Activated T-helper 2 cell treated with anti-CD3 and anti-CD28 coated beads, Interferon-gamma antibody, Interleukin-2, Interleukin-4, amounts not matched to agents 10 μg/mL and 5 μg/mL and 100 μg/mL, durations not matched to agents 14 hours and 24 hours and 36 hours (primary cell): ENCODE measurements around the gene DAAM2. TPM values are rescaled to one million over a fixed set of nuclear protein-coding genes. Genes with fewer than 3 reads are reported as not detected.

ENCODE experiments used
- DNase-seq: peaks from one replicate; pipeline ENCODE4 v3.0.0; 2021; ENCODE audit warnings: low spot score
- H3K27ac Mint-ChIP-seq: one replicate; pipeline ENCODE4 v1.8.0; 2021; ENCODE audit warnings: mixed read lengths
- H3K27me3 Mint-ChIP-seq: one replicate; pipeline ENCODE4 v1.8.0; 2021; ENCODE audit warnings: low read depth, mixed read lengths
- H3K36me3 Mint-ChIP-seq: one replicate; pipeline ENCODE4 v1.8.0; 2021; ENCODE audit warnings: low read depth, mixed read lengths
- H3K4me1 Mint-ChIP-seq: one replicate; pipeline ENCODE4 v1.8.0; 2021; ENCODE audit warnings: low read depth, mixed read lengths
- H3K4me3 Mint-ChIP-seq: one replicate; pipeline ENCODE4 v1.8.0; 2021; ENCODE audit warnings: low read depth, mild to moderate bottlenecking, moderate library complexity, mixed read lengths
- H3K9me3 Mint-ChIP-seq: one replicate; pipeline ENCODE4 v1.8.0; 2021; ENCODE audit warnings: mixed read lengths
- intact Hi-C: fragments of 100-400 bp; cut with micrococcal nuclease; formaldehyde crosslinking; loops from one replicate; pipeline ENCODE4 v1.15.1; 2023
- total RNA-seq: library from RNA; stranded (reverse); gene quantifications from 2 replicates; pipeline ENCODE4 v1.2.3, GENCODE V29; 2022

Gene DAAM2
- total RNA-seq, 1 donor from 2014 or later, result not detected

GRCh38 chr6:39930540-39930939 is 138.4 kb downstream of the DAAM2 start:
- H3K27ac Mint-ChIP-seq, result no peak overlapping the region
- H3K9me3 Mint-ChIP-seq, result peaks cover 6% of the 10 kb centered on the region
- intact Hi-C loops, result no loop called here
- H3K27me3 Mint-ChIP-seq, result peaks cover 15% of the 10 kb centered on the region
- H3K4me3 Mint-ChIP-seq, result no peak overlapping the region
- peaks cover 3% of the 10 kb centered on the region for H3K4me1 Mint-ChIP-seq
- no peaks in the 10 kb centered on the region for H3K36me3 Mint-ChIP-seq
- no peak for DNase-seq

- Mint-ChIP-seq H3K27me3 (peaks cover 21% of the 10 kb centered on the region), H3K4me3 (no peak overlapping the region), H3K27ac (no peak overlapping the region), H3K4me1 (peaks cover 1% of the 10 kb centered on the region), H3K36me3 (no peaks in the 10 kb centered on the region), H3K9me3 (no peaks in the 10 kb centered on the region)
- DNase-seq, result no peak
- intact Hi-C loops, result no loop called here
Observed at GRCh38 chr6:39931607-39932006, 139.4 kb downstream of the DAAM2 start.

- H3K27me3 Mint-ChIP-seq, result peaks cover 25% of the 10 kb centered on the region
- no peak overlapping the region for H3K4me3 Mint-ChIP-seq
- DNase-seq, result no peak
- H3K36me3 Mint-ChIP-seq, result no peaks in the 10 kb centered on the region
- intact Hi-C loops, result no loop called here
- no peaks in the 10 kb centered on the region for H3K9me3 Mint-ChIP-seq
- H3K27ac Mint-ChIP-seq, result no peak overlapping the region
- peaks cover 1% of the 10 kb centered on the region for H3K4me1 Mint-ChIP-seq
Observed at GRCh38 chr6:39932386-39932910, 140.3 kb downstream of the DAAM2 start.

DNA sequence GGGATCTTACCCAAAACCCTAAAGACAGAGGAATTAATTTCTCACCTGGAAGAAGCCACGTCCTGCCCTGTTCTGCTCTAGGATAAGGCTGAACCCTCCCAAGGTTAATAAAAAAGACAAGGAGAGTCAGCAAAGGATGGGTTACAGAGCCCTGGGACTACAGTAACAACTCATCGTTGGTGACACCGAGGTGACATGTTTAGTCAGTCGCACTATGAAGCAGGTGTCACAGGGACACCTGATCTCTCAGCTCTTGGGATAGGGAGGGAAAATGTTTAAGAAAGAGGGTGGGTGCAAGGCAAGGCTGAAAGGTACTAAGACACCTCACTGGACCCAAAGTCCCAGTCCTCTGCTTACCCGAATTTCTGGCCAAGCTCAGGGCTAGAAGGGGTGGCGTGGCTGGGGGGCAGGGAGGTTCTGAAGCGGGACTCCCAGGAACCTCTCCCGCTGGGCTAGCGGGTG is 141.5 kb downstream of the DAAM2 start:
- no peak for DNase-seq
- Mint-ChIP-seq H3K4me3 (peak overlapping the region; percentile 71), H3K27ac (no peak overlapping the region), H3K9me3 (no peaks in the 10 kb centered on the region), H3K4me1 (peaks cover 1% of the 10 kb centered on the region), H3K36me3 (no peaks in the 10 kb centered on the region), H3K27me3 (peaks cover 29% of the 10 kb centered on the region)
- intact Hi-C loops, result no loop called here

DNA sequence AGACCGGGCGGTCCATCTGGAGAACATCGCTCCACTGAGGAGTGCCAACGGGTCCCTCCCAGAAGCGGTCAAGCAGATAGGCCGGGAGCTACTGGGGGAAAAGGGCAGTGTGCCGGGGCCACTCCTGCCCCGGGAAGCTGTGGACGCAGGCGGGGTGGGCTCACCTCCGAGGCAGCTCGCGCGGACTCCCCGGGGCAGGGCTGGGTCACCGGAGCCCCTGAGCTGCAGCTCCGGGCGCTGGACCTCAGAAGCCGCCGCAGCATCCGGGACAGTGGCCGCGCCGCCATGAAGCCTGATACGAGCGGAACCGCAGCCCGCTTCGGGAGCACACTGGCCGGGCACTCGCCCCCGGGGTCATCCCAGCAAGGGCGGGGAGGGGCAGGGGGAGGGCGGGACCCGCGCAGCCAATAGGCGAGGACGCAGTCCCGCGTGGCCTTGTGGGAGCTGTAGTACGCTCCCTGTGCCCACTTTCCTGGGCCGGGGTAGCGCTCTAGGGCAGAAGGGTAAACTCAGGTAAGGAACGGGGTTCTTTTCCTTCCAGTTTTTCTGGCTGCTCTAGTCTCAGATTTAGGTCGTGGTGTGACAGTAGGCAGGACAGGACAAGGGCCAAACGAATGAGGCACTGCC is 142.1 kb downstream of the DAAM2 start, which contains the start of gene MOCS1:
TSS of gene MOCS1 (minus strand) at position 332 of the 627 bp plus-strand sequence. CDS start at position 287, 45 bp downstream.
- H3K36me3 Mint-ChIP-seq, result no peaks in the 10 kb centered on the region
- peak within 1 kb of the TSS; percentile 71 for H3K4me3 Mint-ChIP-seq
- DNase-seq, result peak; percentile 15
- H3K27me3 Mint-ChIP-seq, result peaks cover 29% of the 10 kb centered on the region
- intact Hi-C loops, result no loop called here
- no peaks in the 10 kb centered on the region for H3K9me3 Mint-ChIP-seq
- peaks cover 1% of the 10 kb centered on the region for H3K4me1 Mint-ChIP-seq
- no peak within 1 kb of the TSS for H3K27ac Mint-ChIP-seq

DNA sequence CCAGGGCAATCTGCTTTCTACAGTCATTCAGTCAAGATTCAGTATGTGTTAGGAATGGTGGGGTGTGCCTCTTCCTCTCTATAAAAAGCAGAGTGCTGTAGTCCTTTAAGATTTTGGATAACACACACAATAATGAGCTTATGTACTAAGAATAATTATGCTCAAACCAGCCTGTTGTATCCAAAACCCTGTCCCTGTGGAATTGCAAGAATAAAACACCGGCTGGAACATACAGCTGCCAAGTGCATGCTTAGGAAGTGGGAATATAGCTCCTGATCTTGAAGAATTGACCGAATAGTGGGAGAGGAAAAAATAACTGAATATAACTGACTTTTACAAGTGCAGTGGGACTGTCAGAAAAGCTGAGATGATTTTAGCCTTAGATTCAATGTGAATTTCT is 143.1 kb downstream of the DAAM2 start:
- no peaks in the 10 kb centered on the region for H3K9me3 Mint-ChIP-seq
- no peak overlapping the region for H3K4me3 Mint-ChIP-seq
- peaks cover 29% of the 10 kb centered on the region for H3K27me3 Mint-ChIP-seq
- intact Hi-C loops, result no loop called here
- DNase-seq, result no peak
- no peaks in the 10 kb centered on the region for H3K36me3 Mint-ChIP-seq
- H3K27ac Mint-ChIP-seq, result no peak overlapping the region
- H3K4me1 Mint-ChIP-seq, result peaks cover 1% of the 10 kb centered on the region

GRCh38 chr6:39936857-39937256 is 144.7 kb downstream of the DAAM2 start:
- H3K27me3 Mint-ChIP-seq, result peaks cover 29% of the 10 kb centered on the region
- no peak for DNase-seq
- no peak overlapping the region for H3K27ac Mint-ChIP-seq
- H3K4me1 Mint-ChIP-seq, result peaks cover 1% of the 10 kb centered on the region
- H3K4me3 Mint-ChIP-seq, result no peak overlapping the region
- no peaks in the 10 kb centered on the region for H3K9me3 Mint-ChIP-seq
- intact Hi-C loops, result no loop called here
- H3K36me3 Mint-ChIP-seq, result no peaks in the 10 kb centered on the region

DNA sequence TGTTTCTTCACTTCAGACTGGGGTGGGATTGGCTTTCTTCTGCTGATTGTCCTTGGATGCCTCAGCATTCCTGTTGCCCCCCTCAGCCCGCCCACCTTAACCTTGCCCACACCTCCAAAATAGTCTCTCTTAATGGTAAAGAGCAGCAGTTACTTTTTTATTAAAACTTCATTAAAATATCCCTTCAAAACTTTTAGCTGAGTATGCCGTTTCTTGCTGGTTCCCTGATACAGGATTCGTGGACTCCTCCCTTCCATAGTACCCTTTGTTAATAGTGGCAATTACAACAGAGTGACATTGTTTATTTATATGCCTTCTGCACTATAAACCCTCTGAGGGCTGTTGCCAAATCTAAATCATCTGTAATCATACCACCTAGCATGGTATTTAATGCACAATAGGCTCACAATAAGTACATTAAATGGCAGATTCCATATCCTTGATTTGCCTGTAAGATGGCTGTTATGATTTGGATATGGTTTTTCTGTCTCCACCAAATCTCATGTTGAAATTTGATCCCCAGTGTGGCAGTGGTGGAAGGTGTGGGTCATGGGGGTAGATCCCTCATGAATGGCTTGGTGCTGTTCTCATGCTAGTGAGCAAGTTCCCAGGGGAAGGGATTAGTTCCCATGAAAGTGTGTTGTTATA is 145.6 kb downstream of the DAAM2 start:
- H3K36me3 Mint-ChIP-seq, result no peaks in the 10 kb centered on the region
- peaks cover 1% of the 10 kb centered on the region for H3K4me1 Mint-ChIP-seq
- peaks cover 29% of the 10 kb centered on the region for H3K27me3 Mint-ChIP-seq
- intact Hi-C loops, result no loop called here
- no peak overlapping the region for H3K27ac Mint-ChIP-seq
- DNase-seq, result no peak
- H3K9me3 Mint-ChIP-seq, result no peaks in the 10 kb centered on the region
- no peak overlapping the region for H3K4me3 Mint-ChIP-seq

DNA sequence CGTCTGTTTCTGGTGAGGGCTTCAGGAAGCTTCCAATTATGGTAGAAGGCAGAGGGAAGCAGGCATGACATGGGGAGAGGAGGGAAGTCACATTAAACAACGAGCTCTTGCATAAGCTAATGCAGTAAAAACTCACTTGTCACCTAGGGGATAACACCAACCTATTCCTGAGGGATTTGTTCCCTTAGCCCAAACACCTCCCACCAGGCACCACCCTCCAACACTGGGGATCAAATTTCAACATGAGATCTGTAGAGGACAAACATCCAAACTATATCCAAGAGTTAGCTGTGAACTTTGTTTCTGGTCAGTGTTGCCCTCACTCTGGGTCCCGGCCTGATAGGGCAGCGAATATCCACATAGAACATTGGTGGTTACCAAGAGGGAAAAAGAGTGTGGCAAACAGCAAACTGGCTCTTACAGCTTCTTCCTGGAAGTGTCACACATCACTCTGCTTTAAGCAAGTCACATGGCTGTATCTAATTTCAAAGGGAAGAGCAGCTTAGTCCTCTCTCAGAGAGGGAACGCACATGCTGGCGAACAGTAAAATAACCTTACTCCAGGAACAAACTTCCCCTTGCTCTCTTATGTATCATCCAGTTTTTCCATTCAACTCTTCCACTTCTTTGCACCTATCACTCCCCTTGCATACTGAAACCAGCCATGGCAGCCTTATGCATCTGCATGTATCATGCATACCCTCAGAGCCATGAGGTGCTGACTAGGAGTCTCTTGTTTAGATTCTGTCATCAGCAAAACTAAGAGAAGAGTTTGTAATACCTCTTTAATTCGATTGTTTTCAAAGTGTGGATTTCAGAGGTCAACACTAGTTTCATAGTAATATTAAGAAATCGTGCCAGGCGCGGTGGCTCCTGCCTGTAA is 146.8 kb downstream of the DAAM2 start:
- peaks cover 20% of the 10 kb centered on the region for H3K27me3 Mint-ChIP-seq
- H3K36me3 Mint-ChIP-seq, result no peaks in the 10 kb centered on the region
- intact Hi-C loops, result no loop called here
- H3K9me3 Mint-ChIP-seq, result no peaks in the 10 kb centered on the region
- H3K4me1 Mint-ChIP-seq, result peaks cover 1% of the 10 kb centered on the region
- H3K4me3 Mint-ChIP-seq, result no peak overlapping the region
- no peak overlapping the region for H3K27ac Mint-ChIP-seq
- no peak for DNase-seq

GRCh38 chr6:39941138-39941537 is 149.0 kb downstream of the DAAM2 start:
- Mint-ChIP-seq H3K36me3 (no peaks in the 10 kb centered on the region), H3K27ac (no peak overlapping the region), H3K4me1 (no peaks in the 10 kb centered on the region), H3K27me3 (peaks cover 9% of the 10 kb centered on the region), H3K4me3 (no peak overlapping the region), H3K9me3 (no peaks in the 10 kb centered on the region)
- DNase-seq, result no peak
- intact Hi-C loops, result no loop called here

- Mint-ChIP-seq H3K36me3 (no peaks in the 10 kb centered on the region), H3K4me1 (no peaks in the 10 kb centered on the region), H3K9me3 (no peaks in the 10 kb centered on the region), H3K27ac (no peak overlapping the region), H3K27me3 (peaks cover 10% of the 10 kb centered on the region), H3K4me3 (no peak overlapping the region)
- DNase-seq, result no peak
- intact Hi-C loops, result no loop called here
Observed at GRCh38 chr6:39941820-39942219, 149.6 kb downstream of the DAAM2 start.

- Mint-ChIP-seq H3K27me3 (peaks cover 2% of the 10 kb centered on the region), H3K27ac (no peak overlapping the region), H3K4me3 (no peak overlapping the region), H3K9me3 (no peaks in the 10 kb centered on the region), H3K36me3 (no peaks in the 10 kb centered on the region), H3K4me1 (no peaks in the 10 kb centered on the region)
- DNase-seq, result no peak
- intact Hi-C loops, result no loop called here
Observed at GRCh38 chr6:39942903-39943580, 150.9 kb downstream of the DAAM2 start.
